ENCODE results near the gene FGG. TPM values are rescaled to one million over a fixed set of nuclear protein-coding genes. Genes with fewer than 3 reads are reported as not detected.

The FGG gene
- total and polyA plus RNA-seq, 2 of the 13 experiments (the other 11 are each of a cell fraction or from before 2014, with no cell fraction given), result 1,037 to 2,423 TPM

DNA sequence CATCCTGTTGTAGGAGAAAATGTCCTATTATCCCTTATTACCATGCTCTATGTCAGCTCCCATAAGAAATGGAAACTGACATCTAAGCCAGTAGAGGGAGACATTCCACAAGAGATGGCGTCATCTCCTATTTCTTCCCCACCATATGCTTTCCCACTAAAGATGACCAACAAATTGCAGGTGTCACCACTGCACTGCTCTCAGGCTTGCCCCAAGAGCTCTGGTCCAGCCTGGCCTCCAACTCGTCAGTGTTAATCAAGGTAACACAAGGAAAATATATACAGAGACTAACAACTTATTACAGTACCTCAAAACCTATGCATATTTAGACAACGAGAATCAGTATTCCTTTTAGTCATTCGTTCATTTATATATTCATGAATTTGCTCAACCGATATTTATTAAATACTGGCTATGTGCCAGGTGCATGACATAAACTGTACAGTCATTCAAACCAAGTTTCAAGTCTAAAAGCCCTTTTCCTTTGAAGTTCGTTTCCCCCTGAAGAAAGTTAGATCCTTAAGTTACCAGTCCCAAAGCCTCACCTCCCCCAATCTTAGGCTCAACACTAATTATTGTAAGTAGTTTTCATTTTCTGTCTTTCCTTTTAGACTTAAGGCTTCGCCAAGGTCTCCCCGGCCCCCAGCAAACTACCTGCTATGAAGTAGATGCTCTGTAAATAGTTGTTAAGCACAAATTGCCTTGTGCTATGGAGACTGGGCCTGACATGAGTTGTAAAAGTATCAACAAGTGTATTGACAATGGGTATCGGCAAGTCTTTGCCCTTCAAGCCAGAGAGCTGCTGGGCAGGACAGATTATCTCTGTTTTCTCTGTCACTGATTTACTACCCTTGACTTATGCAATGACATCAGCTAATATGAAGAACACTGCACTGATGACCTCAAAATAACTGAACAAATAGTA is 52.7 kb downstream of the FGG start (continued):
- peak; percentile 40; the same call in 1 of the 2 replicates for TF ChIP-seq ZBTB34 (CRISPR knock-in tag; IDR thresholded peaks at IDR 0.05)
- no peak for TF ChIP-seq PHF20 (CRISPR knock-in tag; IDR thresholded peaks at IDR 0.05)
- peak; percentile 83 for TF ChIP-seq ZGPAT (CRISPR knock-in tag; IDR thresholded peaks at IDR 0.05)
- 0 out of 2 replicates have a peak, but pooled peaks have one; percentile 56 for TF ChIP-seq MIER2 (CRISPR knock-in tag; IDR thresholded peaks at IDR 0.05)
- no peak for TF ChIP-seq ZNF674 (CRISPR knock-in tag; IDR thresholded peaks at IDR 0.05; ENCODE audit: low read depth)
- no peak for TF ChIP-seq SRSF1 (optimal IDR thresholded peaks at IDR 0.05; ENCODE audit: low read depth, low read length)
- peak; percentile 95 for TF ChIP-seq FOXK1 (CRISPR knock-in tag; IDR thresholded peaks at IDR 0.05; ENCODE audit: borderline replicate concordance, low read depth)
- TF ChIP-seq ZFY (CRISPR knock-in tag; IDR thresholded peaks at IDR 0.05), result no peak
- TF ChIP-seq ELF1 (CRISPR knock-in tag; IDR thresholded peaks at IDR 0.05), result no peak
- TF ChIP-seq TCF12 (IDR thresholded peaks at IDR 0.05), result no peak
- TF ChIP-seq TCF12 (CRISPR knock-in tag; IDR thresholded peaks at IDR 0.05), result peak; percentile 72; the same call in 1 of the 2 replicates
- TF ChIP-seq MED13 (CRISPR knock-in tag; IDR thresholded peaks at IDR 0.05), result peak; percentile 88
- peak; percentile 43; the same call in 1 of the 2 replicates for TF ChIP-seq TCF7L2 (IDR thresholded peaks at IDR 0.05; ENCODE audit: low read depth, low read length)
- TF ChIP-seq ZNF639 (CRISPR knock-in tag; conservative IDR thresholded peaks at IDR 0.05), result peak; percentile 50; the same call in 1 of the 2 replicates
- TF ChIP-seq ZNF253 (CRISPR knock-in tag; IDR thresholded peaks at IDR 0.05; ENCODE audit: borderline replicate concordance), result no peak
- TF ChIP-seq CBX1 (IDR thresholded peaks at IDR 0.05; ENCODE audit: low read depth), result no peak
- TF ChIP-seq HMG20A (CRISPR knock-in tag; IDR thresholded peaks at IDR 0.05; ENCODE audit: borderline replicate concordance), result peak; percentile 97
- peak; percentile 63; the same call in 1 of the 2 replicates for TF ChIP-seq ZNF232 (CRISPR knock-in tag; IDR thresholded peaks at IDR 0.05; ENCODE audit: borderline replicate concordance)
- TF ChIP-seq ZNF282 (IDR thresholded peaks at IDR 0.05; ENCODE audit: partially characterized antibody), result no peak
- TF ChIP-seq ZFP82 (CRISPR knock-in tag; IDR thresholded peaks at IDR 0.05; ENCODE audit: borderline replicate concordance), result peak; percentile 24; the same call in 1 of the 2 replicates
- peak; percentile 96 for TF ChIP-seq SOX5 (CRISPR knock-in tag; IDR thresholded peaks at IDR 0.05; ENCODE audit: borderline replicate concordance)
- TF ChIP-seq ZNF574 (CRISPR knock-in tag; IDR thresholded peaks at IDR 0.05), result peak; percentile 54
- no peak for TF ChIP-seq ZNF670 (CRISPR knock-in tag; IDR thresholded peaks at IDR 0.05; ENCODE audit: borderline replicate concordance)
- TF ChIP-seq ZNF468 (CRISPR knock-in tag; IDR thresholded peaks at IDR 0.05), result no peak

Measured in HepG2 (cell line).